Astrocyte (in vitro differentiated cells and primary cell): ENCODE data around the gene SDHB.
A peak's percentile ranks its signal among the peaks of the same experiment; 100 is the strongest.

Experiments
- EZH2 ChIP-seq: IDR thresholded peaks from 2 replicates; pipeline ENCODE4 v1.6.1; 2012; ENCODE audit warnings: mild to moderate bottlenecking, low read length, inconsistent platforms; ENCODE audit not compliant: insufficient read depth
- TF ChIP-seq, protein P1 (sequence below): IDR thresholded peaks from 2 replicates; pipeline ENCODE4 v1.5.1; 2011; ENCODE audit warnings: low read depth, mild to moderate bottlenecking, inconsistent platforms, low read length, moderate library complexity; ENCODE audit not compliant: insufficient read depth

DNA sequence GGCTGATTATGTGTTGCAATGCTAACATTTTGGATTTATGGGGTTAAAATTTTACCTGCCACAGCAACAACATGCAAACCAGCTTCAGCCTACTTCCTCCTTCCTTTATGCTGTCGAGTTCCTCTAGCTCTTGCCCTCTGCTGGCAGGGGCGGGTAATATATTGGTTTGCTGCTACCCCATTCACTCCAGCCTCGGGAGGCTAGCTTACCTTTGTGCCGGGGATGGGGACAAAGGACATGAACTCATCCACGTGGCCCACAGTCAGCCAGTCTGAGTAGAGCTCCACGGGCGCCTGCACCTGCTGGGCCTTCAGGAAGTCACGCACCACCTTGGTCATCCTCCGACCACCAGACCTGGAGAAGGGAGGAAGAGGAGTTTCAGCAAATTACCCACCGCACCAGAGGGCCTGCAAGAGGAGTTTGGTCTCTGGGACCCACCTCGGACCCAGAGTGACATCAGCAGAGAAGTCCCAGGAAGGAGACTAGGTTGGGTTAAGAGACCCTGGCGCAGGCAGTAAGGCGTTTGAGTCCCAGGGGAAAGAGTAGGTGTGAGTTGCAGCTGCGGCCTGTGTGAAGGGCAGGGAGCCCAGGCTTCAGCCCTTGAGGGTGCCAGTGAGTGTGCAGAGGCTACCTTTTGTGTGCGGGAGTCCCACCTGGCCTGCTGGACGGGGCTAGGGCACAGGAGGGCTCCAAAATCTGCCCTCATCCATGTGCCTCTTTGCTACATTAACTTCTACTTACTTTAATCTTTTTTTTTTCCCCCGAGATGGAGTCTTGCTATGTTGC is 21.8 kb upstream of the SDHB start:
- TF ChIP-seq, protein P1, sequence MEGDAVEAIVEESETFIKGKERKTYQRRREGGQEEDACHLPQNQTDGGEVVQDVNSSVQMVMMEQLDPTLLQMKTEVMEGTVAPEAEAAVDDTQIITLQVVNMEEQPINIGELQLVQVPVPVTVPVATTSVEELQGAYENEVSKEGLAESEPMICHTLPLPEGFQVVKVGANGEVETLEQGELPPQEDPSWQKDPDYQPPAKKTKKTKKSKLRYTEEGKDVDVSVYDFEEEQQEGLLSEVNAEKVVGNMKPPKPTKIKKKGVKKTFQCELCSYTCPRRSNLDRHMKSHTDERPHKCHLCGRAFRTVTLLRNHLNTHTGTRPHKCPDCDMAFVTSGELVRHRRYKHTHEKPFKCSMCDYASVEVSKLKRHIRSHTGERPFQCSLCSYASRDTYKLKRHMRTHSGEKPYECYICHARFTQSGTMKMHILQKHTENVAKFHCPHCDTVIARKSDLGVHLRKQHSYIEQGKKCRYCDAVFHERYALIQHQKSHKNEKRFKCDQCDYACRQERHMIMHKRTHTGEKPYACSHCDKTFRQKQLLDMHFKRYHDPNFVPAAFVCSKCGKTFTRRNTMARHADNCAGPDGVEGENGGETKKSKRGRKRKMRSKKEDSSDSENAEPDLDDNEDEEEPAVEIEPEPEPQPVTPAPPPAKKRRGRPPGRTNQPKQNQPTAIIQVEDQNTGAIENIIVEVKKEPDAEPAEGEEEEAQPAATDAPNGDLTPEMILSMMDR, result peak; percentile 32
- no peak for TF ChIP-seq EZH2
